MG63 (cell line): ENCODE data around the gene VEGFA. TPM values are rescaled to one million over a fixed set of nuclear protein-coding genes. Genes with fewer than 3 reads are reported as not detected.

ENCODE experiments used
- DNase-seq: peaks from one replicate; pipeline ENCODE4 v3.0.0-alpha.2; 2020
- H3K27me3 ChIP-seq: fragments of 250-450 bp; sonication (Bioruptor Pico); 2 replicates; pipeline ENCODE4 v1.5.1; 2020; ENCODE audit warnings: mild to moderate bottlenecking, moderate library complexity
- H3K36me3 ChIP-seq: fragments of 250-450 bp; sonication (Bioruptor Pico); 2 replicates; pipeline ENCODE4 v1.5.1; 2020; ENCODE audit warnings: mild to moderate bottlenecking, moderate library complexity
- H3K4me3 ChIP-seq: fragments of 250-450 bp; sonication (Bioruptor Pico); 2 replicates; pipeline ENCODE4 v1.5.1; 2020; ENCODE audit warnings: mild to moderate bottlenecking, moderate library complexity
- H3K9me3 ChIP-seq: fragments of 250-450 bp; sonication (Bioruptor Pico); 2 replicates; pipeline ENCODE4 v1.5.1; 2020; ENCODE audit warnings: mild to moderate bottlenecking, moderate library complexity
- total RNA-seq: library from RNA; depleted of rRNA; stranded (reverse); fragments of >200 nt; shearing (Covaris generic); gene quantifications from 2 replicates; pipeline ENCODE4 v1.2.3, GENCODE V29; 2014; ENCODE audit warnings: low replicate concordance

The VEGFA gene
- total RNA-seq, 1 experiment from 2014 or later = 57.6 TPM

- no peaks in the 10 kb centered on the region for H3K36me3 ChIP-seq
- no peak for DNase-seq
- no peaks in the 10 kb centered on the region for H3K27me3 ChIP-seq
- no peak overlapping the region for H3K4me3 ChIP-seq
- peaks cover 1% of the 10 kb centered on the region; the same call in 1 of the 2 replicates for H3K9me3 ChIP-seq
These were observed 33.7 kb upstream of the VEGFA start for GRCh38 chr6:43736211-43736786.

- Histone ChIP-seq H3K36me3 (no peaks in the 10 kb centered on the region), H3K9me3 (no peaks in the 10 kb centered on the region; the same call in 1 of the 2 replicates), H3K27me3 (no peaks in the 10 kb centered on the region), H3K4me3 (no peak overlapping the region)
- no peak for DNase-seq
These were observed 33.2 kb upstream of the VEGFA start for GRCh38 chr6:43736844-43737243.

- no peak overlapping the region for H3K4me3 ChIP-seq
- H3K36me3 ChIP-seq = no peaks in the 10 kb centered on the region
- no peaks in the 10 kb centered on the region for H3K9me3 ChIP-seq
- no peaks in the 10 kb centered on the region for H3K27me3 ChIP-seq
- no peak for DNase-seq
These were observed 32.5 kb upstream of the VEGFA start for GRCh38 chr6:43737272-43738081.

GRCh38 chr6:43738267-43738676, 31.7 kb upstream of the VEGFA start:
- no peak overlapping the region for H3K4me3 ChIP-seq
- H3K27me3 ChIP-seq = no peaks in the 10 kb centered on the region
- DNase-seq = no peak
- no peaks in the 10 kb centered on the region for H3K36me3 ChIP-seq
- no peaks in the 10 kb centered on the region for H3K9me3 ChIP-seq

GRCh38 chr6:43738877-43739641, 31.0 kb upstream of the VEGFA start:
- H3K36me3 ChIP-seq = no peaks in the 10 kb centered on the region
- H3K27me3 ChIP-seq = no peaks in the 10 kb centered on the region
- DNase-seq = no peak
- H3K9me3 ChIP-seq = no peaks in the 10 kb centered on the region
- no peak overlapping the region for H3K4me3 ChIP-seq

- H3K27me3 ChIP-seq = no peaks in the 10 kb centered on the region
- no peaks in the 10 kb centered on the region for H3K9me3 ChIP-seq
- DNase-seq = no peak
- no peaks in the 10 kb centered on the region for H3K36me3 ChIP-seq
- H3K4me3 ChIP-seq = no peak overlapping the region
These were observed 30.3 kb upstream of the VEGFA start for GRCh38 chr6:43739642-43740091.

GRCh38 chr6:43740321-43740960, 29.6 kb upstream of the VEGFA start:
- DNase-seq = no peak
- no peaks in the 10 kb centered on the region for H3K36me3 ChIP-seq
- no peaks in the 10 kb centered on the region for H3K27me3 ChIP-seq
- H3K4me3 ChIP-seq = no peak overlapping the region
- H3K9me3 ChIP-seq = no peaks in the 10 kb centered on the region

- Histone ChIP-seq H3K36me3 (no peaks in the 10 kb centered on the region), H3K4me3 (no peak overlapping the region), H3K9me3 (no peaks in the 10 kb centered on the region), H3K27me3 (no peaks in the 10 kb centered on the region)
- DNase-seq = no peak
These were observed 28.8 kb upstream of the VEGFA start for GRCh38 chr6:43740961-43741764.

- H3K9me3 ChIP-seq = no peaks in the 10 kb centered on the region
- DNase-seq = no peak
- no peak overlapping the region for H3K4me3 ChIP-seq
- H3K36me3 ChIP-seq = no peaks in the 10 kb centered on the region
- H3K27me3 ChIP-seq = no peaks in the 10 kb centered on the region
These were observed 28.2 kb upstream of the VEGFA start for GRCh38 chr6:43741829-43742228.

GRCh38 chr6:43742285-43742684, 27.7 kb upstream of the VEGFA start:
- Histone ChIP-seq H3K4me3 (no peak overlapping the region), H3K27me3 (no peaks in the 10 kb centered on the region), H3K36me3 (no peaks in the 10 kb centered on the region), H3K9me3 (no peaks in the 10 kb centered on the region)
- DNase-seq = no peak

- no peaks in the 10 kb centered on the region for H3K36me3 ChIP-seq
- no peak for DNase-seq
- H3K9me3 ChIP-seq = no peaks in the 10 kb centered on the region
- H3K4me3 ChIP-seq = no peak overlapping the region
- H3K27me3 ChIP-seq = no peaks in the 10 kb centered on the region
These were observed 26.9 kb upstream of the VEGFA start for GRCh38 chr6:43742931-43743632.

GRCh38 chr6:43743682-43744381, 26.2 kb upstream of the VEGFA start:
- H3K9me3 ChIP-seq = no peaks in the 10 kb centered on the region
- no peak overlapping the region for H3K4me3 ChIP-seq
- H3K36me3 ChIP-seq = no peaks in the 10 kb centered on the region
- no peak for DNase-seq
- no peaks in the 10 kb centered on the region for H3K27me3 ChIP-seq

GRCh38 chr6:43744491-43744890, 25.5 kb upstream of the VEGFA start:
- H3K4me3 ChIP-seq = no peak overlapping the region
- no peaks in the 10 kb centered on the region for H3K27me3 ChIP-seq
- no peaks in the 10 kb centered on the region for H3K36me3 ChIP-seq
- no peaks in the 10 kb centered on the region for H3K9me3 ChIP-seq
- no peak for DNase-seq

- no peaks in the 10 kb centered on the region for H3K9me3 ChIP-seq
- no peaks in the 10 kb centered on the region for H3K27me3 ChIP-seq
- H3K36me3 ChIP-seq = no peaks in the 10 kb centered on the region
- DNase-seq = no peak
- no peak overlapping the region for H3K4me3 ChIP-seq
These were observed 24.9 kb upstream of the VEGFA start for GRCh38 chr6:43744931-43745727.
